ENCODE results near the gene PSME2. TPM values are rescaled to one million over a fixed set of nuclear protein-coding genes. Genes with fewer than 3 reads are reported as not detected.
A peak's percentile ranks its signal among the peaks of the same experiment; 100 is the strongest.

Gene PSME2
- total and polyA plus RNA-seq, 2 of the 13 experiments (the other 11 are each of a cell fraction or from before 2014, with no cell fraction given), result 332 to 716 TPM

DNA sequence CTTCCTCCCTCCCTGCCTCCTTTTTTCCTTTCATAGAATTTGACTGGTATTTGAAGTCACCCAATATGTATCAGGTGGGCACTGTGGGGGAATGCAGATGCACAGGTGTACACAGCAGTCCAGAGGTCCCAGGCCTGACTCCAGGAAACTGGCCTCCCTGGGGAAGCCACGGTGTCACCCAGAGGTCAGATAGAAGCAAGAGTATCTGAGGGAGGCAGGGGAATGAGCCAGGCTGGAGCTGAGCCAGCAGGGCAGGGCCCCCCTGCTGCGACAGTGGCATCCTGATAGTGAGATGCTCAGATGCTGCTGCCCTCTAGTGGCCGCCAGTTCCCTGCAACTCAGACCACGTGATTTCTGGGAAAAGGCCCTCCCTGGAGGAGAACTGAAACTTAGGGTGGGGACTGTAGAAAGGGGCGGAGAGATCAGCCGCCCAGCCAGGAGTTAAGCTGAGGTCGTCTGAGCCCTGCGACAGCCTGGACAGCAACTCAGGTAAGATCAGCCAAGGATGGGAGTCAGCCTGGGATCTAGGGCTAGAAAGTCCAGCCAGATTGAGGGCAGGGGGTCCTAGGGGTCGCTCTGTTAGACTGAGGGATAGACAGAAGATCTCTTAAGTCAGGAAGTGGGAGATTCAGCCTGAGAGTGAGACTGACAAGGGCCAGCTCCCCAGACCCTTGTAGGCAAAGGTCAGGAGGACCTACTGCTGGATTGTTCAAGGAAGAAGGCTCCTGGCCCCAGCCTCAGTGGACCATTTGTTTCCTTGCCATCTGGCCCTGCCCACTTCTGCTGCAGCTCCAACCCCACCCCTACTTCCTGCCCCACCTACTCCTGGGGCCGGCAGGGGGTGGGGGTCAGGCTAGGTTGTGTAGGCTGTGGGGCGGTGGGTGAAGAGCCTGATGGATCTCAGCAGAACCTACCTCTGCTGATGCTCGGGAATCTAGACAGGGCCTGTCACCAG lies 14.7 kb upstream of the PSME2 start, which contains the start of gene IRF9 (continued):
- TF ChIP-seq BHLHE40 (IDR thresholded peaks at IDR 0.05; ENCODE audit: low read length) (peak; percentile 79), ZFP82 (CRISPR knock-in tag; IDR thresholded peaks at IDR 0.05; ENCODE audit: borderline replicate concordance) (peak; percentile 93; the same call in 1 of the 2 replicates), PAX8 (CRISPR knock-in tag; IDR thresholded peaks at IDR 0.05; ENCODE audit: borderline replicate concordance) (peak; percentile 64), MAFF (IDR thresholded peaks at IDR 0.05; ENCODE audit: low read depth, low read length) (peak; percentile 55; the same call in 1 of the 2 replicates), NKX3-1 (CRISPR knock-in tag; IDR thresholded peaks at IDR 0.05) (no peak), PHF21A (CRISPR knock-in tag; IDR thresholded peaks at IDR 0.05) (peak; percentile 95; the same call in 1 of the 2 replicates), GATAD1 (CRISPR knock-in tag; IDR thresholded peaks at IDR 0.05) (peak; percentile 92), SSRP1 (CRISPR knock-in tag; IDR thresholded peaks at IDR 0.05) (peak; percentile 99), PAWR (CRISPR knock-in tag; IDR thresholded peaks at IDR 0.05; ENCODE audit: borderline replicate concordance) (no peak; the same call in 1 of the 2 replicates), TSC22D2 (CRISPR knock-in tag; IDR thresholded peaks at IDR 0.05; ENCODE audit: borderline replicate concordance) (peak; percentile 100)
- TF ChIP-seq, protein P1, sequence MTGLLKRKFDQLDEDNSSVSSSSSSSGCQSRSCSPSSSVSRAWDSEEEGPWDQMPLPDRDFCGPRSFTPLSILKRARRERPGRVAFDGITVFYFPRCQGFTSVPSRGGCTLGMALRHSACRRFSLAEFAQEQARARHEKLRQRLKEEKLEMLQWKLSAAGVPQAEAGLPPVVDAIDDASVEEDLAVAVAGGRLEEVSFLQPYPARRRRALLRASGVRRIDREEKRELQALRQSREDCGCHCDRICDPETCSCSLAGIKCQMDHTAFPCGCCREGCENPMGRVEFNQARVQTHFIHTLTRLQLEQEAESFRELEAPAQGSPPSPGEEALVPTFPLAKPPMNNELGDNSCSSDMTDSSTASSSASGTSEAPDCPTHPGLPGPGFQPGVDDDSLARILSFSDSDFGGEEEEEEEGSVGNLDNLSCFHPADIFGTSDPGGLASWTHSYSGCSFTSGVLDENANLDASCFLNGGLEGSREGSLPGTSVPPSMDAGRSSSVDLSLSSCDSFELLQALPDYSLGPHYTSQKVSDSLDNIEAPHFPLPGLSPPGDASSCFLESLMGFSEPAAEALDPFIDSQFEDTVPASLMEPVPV (CRISPR knock-in tag; IDR thresholded peaks at IDR 0.05), result peak; percentile 88
- TF ChIP-seq, protein P2, sequence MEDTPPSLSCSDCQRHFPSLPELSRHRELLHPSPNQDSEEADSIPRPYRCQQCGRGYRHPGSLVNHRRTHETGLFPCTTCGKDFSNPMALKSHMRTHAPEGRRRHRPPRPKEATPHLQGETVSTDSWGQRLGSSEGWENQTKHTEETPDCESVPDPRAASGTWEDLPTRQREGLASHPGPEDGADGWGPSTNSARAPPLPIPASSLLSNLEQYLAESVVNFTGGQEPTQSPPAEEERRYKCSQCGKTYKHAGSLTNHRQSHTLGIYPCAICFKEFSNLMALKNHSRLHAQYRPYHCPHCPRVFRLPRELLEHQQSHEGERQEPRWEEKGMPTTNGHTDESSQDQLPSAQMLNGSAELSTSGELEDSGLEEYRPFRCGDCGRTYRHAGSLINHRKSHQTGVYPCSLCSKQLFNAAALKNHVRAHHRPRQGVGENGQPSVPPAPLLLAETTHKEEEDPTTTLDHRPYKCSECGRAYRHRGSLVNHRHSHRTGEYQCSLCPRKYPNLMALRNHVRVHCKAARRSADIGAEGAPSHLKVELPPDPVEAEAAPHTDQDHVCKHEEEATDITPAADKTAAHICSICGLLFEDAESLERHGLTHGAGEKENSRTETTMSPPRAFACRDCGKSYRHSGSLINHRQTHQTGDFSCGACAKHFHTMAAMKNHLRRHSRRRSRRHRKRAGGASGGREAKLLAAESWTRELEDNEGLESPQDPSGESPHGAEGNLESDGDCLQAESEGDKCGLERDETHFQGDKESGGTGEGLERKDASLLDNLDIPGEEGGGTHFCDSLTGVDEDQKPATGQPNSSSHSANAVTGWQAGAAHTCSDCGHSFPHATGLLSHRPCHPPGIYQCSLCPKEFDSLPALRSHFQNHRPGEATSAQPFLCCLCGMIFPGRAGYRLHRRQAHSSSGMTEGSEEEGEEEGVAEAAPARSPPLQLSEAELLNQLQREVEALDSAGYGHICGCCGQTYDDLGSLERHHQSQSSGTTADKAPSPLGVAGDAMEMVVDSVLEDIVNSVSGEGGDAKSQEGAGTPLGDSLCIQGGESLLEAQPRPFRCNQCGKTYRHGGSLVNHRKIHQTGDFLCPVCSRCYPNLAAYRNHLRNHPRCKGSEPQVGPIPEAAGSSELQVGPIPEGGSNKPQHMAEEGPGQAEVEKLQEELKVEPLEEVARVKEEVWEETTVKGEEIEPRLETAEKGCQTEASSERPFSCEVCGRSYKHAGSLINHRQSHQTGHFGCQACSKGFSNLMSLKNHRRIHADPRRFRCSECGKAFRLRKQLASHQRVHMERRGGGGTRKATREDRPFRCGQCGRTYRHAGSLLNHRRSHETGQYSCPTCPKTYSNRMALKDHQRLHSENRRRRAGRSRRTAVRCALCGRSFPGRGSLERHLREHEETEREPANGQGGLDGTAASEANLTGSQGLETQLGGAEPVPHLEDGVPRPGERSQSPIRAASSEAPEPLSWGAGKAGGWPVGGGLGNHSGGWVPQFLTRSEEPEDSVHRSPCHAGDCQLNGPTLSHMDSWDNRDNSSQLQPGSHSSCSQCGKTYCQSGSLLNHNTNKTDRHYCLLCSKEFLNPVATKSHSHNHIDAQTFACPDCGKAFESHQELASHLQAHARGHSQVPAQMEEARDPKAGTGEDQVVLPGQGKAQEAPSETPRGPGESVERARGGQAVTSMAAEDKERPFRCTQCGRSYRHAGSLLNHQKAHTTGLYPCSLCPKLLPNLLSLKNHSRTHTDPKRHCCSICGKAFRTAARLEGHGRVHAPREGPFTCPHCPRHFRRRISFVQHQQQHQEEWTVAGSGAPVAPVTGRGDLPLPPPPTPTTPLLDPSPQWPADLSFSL (CRISPR knock-in tag; IDR thresholded peaks at IDR 0.05), result no peak
- TF ChIP-seq, protein P3, sequence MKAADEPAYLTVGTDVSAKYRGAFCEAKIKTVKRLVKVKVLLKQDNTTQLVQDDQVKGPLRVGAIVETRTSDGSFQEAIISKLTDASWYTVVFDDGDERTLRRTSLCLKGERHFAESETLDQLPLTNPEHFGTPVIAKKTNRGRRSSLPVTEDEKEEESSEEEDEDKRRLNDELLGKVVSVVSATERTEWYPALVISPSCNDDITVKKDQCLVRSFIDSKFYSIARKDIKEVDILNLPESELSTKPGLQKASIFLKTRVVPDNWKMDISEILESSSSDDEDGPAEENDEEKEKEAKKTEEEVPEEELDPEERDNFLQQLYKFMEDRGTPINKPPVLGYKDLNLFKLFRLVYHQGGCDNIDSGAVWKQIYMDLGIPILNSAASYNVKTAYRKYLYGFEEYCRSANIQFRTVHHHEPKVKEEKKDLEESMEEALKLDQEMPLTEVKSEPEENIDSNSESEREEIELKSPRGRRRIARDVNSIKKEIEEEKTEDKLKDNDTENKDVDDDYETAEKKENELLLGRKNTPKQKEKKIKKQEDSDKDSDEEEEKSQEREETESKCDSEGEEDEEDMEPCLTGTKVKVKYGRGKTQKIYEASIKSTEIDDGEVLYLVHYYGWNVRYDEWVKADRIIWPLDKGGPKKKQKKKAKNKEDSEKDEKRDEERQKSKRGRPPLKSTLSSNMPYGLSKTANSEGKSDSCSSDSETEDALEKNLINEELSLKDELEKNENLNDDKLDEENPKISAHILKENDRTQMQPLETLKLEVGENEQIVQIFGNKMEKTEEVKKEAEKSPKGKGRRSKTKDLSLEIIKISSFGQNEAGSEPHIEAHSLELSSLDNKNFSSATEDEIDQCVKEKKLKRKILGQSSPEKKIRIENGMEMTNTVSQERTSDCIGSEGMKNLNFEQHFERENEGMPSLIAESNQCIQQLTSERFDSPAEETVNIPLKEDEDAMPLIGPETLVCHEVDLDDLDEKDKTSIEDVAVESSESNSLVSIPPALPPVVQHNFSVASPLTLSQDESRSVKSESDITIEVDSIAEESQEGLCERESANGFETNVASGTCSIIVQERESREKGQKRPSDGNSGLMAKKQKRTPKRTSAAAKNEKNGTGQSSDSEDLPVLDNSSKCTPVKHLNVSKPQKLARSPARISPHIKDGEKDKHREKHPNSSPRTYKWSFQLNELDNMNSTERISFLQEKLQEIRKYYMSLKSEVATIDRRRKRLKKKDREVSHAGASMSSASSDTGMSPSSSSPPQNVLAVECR (CRISPR knock-in tag; IDR thresholded peaks at IDR 0.05; ENCODE audit: borderline replicate concordance), result peak; percentile 98
- TF ChIP-seq, protein P4, sequence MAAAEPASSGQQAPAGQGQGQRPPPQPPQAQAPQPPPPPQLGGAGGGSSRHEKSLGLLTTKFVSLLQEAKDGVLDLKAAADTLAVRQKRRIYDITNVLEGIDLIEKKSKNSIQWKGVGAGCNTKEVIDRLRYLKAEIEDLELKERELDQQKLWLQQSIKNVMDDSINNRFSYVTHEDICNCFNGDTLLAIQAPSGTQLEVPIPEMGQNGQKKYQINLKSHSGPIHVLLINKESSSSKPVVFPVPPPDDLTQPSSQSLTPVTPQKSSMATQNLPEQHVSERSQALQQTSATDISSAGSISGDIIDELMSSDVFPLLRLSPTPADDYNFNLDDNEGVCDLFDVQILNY (CRISPR knock-in tag; conservative IDR thresholded peaks at IDR 0.05), result 0 out of 2 replicates have a peak, but pooled peaks have one; percentile 33
